Choroid plexus epithelial cell (primary cell): Measurements from ENCODE around the gene GPR171.

Source experiments
- DNase-seq: peaks from one replicate; pipeline ENCODE4 v3.0.0-alpha.2; 2010; ENCODE audit warnings: low read depth
- H3K4me3 ChIP-seq: 2 replicates; pipeline ENCODE4 v1.5.1; 2011; ENCODE audit warnings: low read depth, mild to moderate bottlenecking, control low read depth, low read length, moderate library complexity
- TF ChIP-seq, protein P1 (sequence below): conservative IDR thresholded peaks from 2 replicates; pipeline ENCODE4 v1.5.1; 2011; ENCODE audit warnings: low read depth, mild to moderate bottlenecking, control low read depth, inconsistent platforms, low read length, moderate library complexity

The GPR171 gene

DNA sequence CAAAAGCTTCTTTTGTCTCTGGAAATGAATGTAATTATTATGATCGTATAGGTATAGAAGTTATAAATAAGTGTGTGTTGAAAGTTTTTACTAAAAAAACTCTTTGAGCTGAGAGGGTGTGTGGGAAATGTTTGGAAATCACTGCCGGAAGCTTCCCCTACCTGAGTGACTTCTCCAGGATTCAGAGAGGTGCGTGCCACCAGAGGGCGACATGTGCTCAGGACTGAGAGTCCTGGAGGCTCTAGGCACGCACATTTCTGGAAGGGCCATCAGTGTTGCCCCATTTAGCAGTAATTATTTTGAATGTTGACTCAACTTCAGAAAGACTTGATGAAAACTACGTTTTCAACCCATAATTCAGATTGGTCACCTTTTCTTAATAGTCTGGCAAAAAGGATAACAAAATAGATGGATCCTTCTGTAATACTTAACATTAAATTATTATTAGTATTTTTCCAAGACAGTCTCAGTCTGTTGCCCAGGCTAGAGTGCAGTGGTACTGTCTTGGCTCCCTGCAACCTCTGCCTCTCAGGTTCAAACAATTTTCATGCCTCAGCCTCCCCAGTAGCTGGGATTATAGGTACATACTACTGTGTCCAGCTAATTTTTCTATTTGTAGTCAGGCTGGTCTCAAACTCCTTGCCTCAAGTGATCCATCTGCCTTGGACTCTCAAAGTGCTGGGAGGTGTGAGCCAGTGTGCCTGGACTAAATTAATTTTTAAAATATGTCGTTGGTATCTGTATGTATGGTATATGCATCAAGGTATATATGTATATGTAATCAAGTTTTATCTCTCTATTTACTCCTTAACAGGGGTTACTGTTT is 34.5 kb downstream of the GPR171 start:
- H3K4me3 ChIP-seq, result no peak overlapping the region
- TF ChIP-seq, protein P1, sequence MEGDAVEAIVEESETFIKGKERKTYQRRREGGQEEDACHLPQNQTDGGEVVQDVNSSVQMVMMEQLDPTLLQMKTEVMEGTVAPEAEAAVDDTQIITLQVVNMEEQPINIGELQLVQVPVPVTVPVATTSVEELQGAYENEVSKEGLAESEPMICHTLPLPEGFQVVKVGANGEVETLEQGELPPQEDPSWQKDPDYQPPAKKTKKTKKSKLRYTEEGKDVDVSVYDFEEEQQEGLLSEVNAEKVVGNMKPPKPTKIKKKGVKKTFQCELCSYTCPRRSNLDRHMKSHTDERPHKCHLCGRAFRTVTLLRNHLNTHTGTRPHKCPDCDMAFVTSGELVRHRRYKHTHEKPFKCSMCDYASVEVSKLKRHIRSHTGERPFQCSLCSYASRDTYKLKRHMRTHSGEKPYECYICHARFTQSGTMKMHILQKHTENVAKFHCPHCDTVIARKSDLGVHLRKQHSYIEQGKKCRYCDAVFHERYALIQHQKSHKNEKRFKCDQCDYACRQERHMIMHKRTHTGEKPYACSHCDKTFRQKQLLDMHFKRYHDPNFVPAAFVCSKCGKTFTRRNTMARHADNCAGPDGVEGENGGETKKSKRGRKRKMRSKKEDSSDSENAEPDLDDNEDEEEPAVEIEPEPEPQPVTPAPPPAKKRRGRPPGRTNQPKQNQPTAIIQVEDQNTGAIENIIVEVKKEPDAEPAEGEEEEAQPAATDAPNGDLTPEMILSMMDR, result peak; percentile 97
- peak; percentile 76 for DNase-seq

DNA sequence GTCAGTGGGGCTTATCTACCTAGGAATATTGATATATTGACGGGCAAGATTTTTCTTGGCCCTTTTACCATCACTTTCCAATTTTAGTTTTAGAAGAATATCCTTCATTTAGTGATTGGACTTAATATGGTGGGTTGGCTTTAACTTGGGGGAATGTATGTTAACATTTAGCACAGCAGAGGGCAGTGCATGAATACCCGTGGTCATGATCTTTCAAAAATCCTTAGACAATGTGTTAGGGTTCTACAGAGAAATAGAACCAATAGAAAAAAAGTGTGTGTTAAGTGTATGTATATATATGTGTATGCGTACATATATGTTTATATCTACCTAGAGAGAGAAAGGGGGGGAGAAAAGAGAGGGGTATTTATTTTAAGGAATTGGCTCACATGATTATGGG is 36.9 kb downstream of the GPR171 start:
- DNase-seq, result peak; percentile 34
- H3K4me3 ChIP-seq, result no peak overlapping the region
- TF ChIP-seq, protein P1, result peak; percentile 28

DNA sequence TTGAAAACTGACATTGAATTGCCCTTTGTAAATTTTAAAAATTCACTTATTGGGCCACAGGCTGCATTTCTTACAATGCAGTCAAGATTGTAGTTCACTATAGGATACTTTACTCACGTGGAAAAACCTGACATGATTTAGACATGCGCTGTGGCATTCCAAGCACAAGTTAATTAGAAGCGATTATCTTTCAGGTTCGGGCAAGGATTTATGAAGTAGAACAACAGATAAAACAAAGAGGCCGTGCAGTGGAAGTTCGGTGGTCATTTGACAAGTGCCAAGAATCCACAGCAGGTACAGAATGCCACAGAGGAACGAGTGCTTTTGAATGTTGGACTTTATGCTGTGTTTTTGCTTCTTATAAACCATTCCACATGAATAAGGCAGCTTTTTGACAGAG is 37.8 kb downstream of the GPR171 start:
- TF ChIP-seq, protein P1, result no peak
- H3K4me3 ChIP-seq, result no peak overlapping the region
- no peak for DNase-seq

DNA sequence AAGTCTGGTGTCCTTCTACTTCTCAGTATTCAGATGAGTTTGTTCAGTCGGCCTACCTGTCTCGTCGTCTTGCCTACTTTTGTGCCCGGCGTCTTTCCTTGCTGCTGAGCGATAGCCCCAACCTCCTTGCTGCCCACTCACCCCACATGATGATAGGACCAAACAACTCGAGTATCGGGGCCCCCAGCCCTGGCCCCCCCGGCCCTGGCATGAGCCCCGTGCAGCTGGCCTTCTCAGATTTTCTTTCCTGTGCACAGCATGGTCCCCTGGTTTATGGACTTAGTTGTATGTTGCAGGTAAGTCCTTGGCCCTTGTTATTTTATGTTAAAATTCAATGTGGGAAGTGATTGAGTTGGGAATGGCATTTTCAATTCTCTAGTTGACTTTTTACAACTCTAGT is 43.2 kb downstream of the GPR171 start:
- H3K4me3 ChIP-seq, result no peak overlapping the region
- TF ChIP-seq, protein P1, result no peak
- DNase-seq, result no peak

DNA sequence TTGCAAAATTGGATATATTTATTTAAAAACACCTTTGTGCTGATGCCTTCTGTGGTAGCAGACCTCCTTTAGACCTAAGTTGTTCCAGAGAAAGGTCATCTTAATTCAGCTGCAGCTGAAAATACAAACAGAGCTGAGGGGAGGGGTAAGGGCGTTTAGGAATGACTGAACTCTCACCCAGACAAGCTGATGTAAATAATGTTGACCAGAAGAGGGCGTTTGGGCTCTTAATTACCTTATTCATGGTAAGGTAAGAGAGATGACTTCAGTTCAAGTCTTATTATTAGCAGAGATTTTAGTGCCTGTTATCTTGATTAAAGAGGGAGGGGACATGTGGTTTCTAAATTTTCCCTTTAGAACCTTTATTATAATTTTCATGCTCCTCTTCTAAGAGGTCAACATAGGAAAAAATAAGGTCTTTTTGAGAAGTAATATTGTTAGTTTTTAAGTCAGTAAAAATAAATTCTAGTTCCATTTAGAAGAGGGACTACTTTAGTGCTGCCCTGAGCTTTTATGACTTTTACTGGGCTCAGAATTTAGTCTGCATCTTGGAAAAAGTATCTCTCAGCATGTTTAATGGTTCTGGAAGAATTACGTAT is 46.3 kb downstream of the GPR171 start:
- peak; percentile 81 for DNase-seq
- no peak overlapping the region for H3K4me3 ChIP-seq
- TF ChIP-seq, protein P1, result peak; percentile 68

DNA sequence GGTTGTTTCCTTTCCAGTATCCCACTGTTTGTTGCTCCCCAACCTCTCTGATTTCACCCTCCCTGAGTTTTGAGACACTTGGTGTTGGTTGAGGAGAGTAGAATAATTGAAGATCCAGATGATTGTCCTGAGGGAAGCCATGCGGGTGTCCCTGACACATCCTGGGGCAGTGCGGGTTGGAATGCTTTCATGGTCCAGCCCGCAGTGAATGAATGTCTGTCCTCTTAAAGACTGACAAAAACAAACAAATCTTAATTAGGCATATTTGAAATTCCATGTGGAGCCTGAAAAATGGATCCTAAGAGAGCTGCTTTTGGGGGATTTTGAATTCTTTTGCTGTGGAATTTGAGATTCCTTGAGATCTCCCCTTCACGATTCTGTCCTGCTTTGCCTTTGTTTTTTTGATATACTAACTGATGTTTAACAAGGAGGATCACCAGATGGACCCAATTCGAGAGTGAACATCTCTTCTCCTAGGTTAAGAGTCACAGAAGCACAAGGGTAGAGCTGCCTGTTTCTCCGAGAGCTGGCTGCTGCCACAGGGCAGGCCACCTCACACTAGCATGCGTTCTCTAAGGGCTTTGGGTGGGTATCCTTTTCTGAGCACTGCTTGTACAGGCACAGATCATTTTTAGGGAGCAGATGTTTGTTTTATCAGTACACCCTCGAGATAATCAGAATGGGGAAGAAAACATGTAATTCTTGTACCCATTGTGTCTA is 47.4 kb downstream of the GPR171 start:
- no peak overlapping the region for H3K4me3 ChIP-seq
- no peak for DNase-seq
- TF ChIP-seq, protein P1, result no peak
